Measurements from ENCODE around the gene NR5A1. TPM values are rescaled to one million over a fixed set of nuclear protein-coding genes. Genes with fewer than 3 reads are reported as not detected.

Gene NR5A1
- total RNA-seq, 6 experiments from 2014 or later: not detected

DNA sequence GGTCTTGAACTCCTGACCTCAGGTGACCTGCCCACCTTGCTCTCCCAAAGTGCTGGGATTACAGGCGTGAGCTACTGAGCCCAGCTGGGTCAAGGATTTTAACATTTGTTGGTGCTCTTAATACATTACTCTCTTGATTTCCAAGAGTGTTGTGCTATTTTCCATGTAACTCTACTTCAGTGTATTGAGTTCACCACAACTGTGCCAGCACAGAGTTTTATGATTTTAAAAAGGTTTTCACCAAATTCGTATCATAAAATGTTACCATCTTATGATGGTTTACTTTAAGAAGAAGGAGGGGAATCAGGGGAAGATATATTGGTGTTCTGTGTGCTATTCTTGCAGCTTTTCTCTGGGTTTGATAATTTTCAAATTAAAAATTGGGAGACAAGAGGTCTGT lies 63.6 kb downstream of the NR5A1 start:
- TF ChIP-seq, protein P1, sequence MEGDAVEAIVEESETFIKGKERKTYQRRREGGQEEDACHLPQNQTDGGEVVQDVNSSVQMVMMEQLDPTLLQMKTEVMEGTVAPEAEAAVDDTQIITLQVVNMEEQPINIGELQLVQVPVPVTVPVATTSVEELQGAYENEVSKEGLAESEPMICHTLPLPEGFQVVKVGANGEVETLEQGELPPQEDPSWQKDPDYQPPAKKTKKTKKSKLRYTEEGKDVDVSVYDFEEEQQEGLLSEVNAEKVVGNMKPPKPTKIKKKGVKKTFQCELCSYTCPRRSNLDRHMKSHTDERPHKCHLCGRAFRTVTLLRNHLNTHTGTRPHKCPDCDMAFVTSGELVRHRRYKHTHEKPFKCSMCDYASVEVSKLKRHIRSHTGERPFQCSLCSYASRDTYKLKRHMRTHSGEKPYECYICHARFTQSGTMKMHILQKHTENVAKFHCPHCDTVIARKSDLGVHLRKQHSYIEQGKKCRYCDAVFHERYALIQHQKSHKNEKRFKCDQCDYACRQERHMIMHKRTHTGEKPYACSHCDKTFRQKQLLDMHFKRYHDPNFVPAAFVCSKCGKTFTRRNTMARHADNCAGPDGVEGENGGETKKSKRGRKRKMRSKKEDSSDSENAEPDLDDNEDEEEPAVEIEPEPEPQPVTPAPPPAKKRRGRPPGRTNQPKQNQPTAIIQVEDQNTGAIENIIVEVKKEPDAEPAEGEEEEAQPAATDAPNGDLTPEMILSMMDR (IDR thresholded peaks at IDR 0.05): no peak
- peaks cover 30% of the 10 kb centered on the region for H3K27me3 Mint-ChIP-seq (ENCODE audit: insufficient read depth)
- no peaks in the 10 kb centered on the region; the same call in 1 of the 2 replicates for H3K36me3 Mint-ChIP-seq (ENCODE audit: low read depth)
- no peak overlapping the region for H3K4me3 Mint-ChIP-seq
- H3K9me3 Mint-ChIP-seq: peaks cover 7% of the 10 kb centered on the region
- DNase-seq: no peak
- no peak overlapping the region for H3K27ac Mint-ChIP-seq
- no peaks in the 10 kb centered on the region for H3K4me1 Mint-ChIP-seq (ENCODE audit: low read depth)

DNA sequence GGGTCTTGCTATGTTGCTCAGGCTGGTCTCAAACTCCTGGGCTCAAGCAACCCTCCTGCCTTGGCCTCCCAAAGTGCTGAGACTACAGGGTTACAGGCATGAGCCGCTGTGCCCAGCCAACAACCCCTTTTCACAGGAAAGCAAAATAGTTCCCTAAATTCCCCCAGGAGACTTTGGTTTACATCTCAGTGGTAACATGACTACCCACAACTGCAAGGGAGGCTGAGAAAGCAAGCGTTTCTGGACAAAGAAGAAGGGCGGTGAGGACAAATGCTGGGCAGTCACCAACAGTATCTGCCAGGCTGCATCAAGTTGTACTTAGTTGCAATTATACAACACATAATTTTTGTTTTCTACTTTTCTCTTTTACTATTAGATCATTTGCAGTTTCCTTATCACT lies 64.4 kb downstream of the NR5A1 start:
- TF ChIP-seq, protein P1 (IDR thresholded peaks at IDR 0.05): no peak
- no peak overlapping the region for H3K27ac Mint-ChIP-seq
- peaks cover 7% of the 10 kb centered on the region for H3K9me3 Mint-ChIP-seq
- peaks cover 30% of the 10 kb centered on the region for H3K27me3 Mint-ChIP-seq (ENCODE audit: insufficient read depth)
- no peak for DNase-seq
- no peaks in the 10 kb centered on the region; the same call in 1 of the 2 replicates for H3K36me3 Mint-ChIP-seq (ENCODE audit: low read depth)
- H3K4me3 Mint-ChIP-seq: no peak overlapping the region
- H3K4me1 Mint-ChIP-seq (ENCODE audit: low read depth): no peaks in the 10 kb centered on the region

DNA sequence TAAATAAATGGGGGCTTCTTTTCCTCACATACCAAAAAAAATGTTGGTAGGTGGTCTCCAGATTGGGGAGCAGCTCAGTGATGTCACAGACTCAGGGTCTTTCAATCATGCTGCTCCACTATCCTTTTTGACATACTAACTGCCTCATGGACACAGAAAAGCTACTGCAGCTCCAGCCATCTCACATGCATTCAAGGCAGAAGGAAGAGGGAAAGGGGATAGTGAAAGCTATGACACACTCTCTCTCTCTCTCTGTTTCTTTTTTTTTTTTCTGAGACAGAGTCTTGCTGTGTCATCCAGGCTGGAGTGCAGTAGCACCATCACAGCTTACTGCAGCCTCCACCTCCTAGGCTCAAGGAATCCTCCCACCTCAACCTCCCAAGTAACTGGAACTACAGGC lies 64.8 kb downstream of the NR5A1 start:
- no peak overlapping the region for H3K4me3 Mint-ChIP-seq
- peaks cover 7% of the 10 kb centered on the region for H3K9me3 Mint-ChIP-seq

DNA sequence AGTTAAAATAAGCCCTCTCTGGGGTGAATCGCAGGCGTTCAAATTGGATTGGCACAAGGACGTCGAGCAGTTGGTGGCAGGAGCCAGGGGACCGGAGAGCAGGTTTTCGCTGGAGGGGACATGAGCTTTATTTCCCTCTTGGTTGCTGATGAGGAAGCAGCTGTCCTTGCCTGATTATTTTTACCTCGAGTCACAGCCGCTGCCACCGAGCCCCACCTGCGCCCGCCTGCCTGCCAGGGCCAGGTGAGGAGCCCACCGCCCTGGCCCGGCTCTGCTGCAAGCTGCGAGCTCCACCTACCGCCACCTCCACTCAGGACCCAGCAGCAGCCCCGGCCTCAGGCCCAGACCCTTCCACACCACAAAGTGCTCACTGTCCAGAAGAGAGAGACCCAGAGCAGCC lies 65.9 kb downstream of the NR5A1 start:
- DNase-seq: no peak
- peaks cover 24% of the 10 kb centered on the region for H3K27me3 Mint-ChIP-seq (ENCODE audit: insufficient read depth)
- H3K4me3 Mint-ChIP-seq: no peak overlapping the region
- TF ChIP-seq, protein P1 (IDR thresholded peaks at IDR 0.05): no peak
- H3K27ac Mint-ChIP-seq: no peak overlapping the region
- no peaks in the 10 kb centered on the region; the same call in 1 of the 2 replicates for H3K36me3 Mint-ChIP-seq (ENCODE audit: low read depth)
- no peaks in the 10 kb centered on the region for H3K4me1 Mint-ChIP-seq (ENCODE audit: low read depth)
- peaks cover 7% of the 10 kb centered on the region for H3K9me3 Mint-ChIP-seq

More for the DNA sequence above, 64.8 kb downstream of the NR5A1 start:
- H3K36me3 Mint-ChIP-seq (ENCODE audit: low read depth): no peaks in the 10 kb centered on the region; the same call in 1 of the 2 replicates
- peaks cover 28% of the 10 kb centered on the region for H3K27me3 Mint-ChIP-seq (ENCODE audit: insufficient read depth)
- no peaks in the 10 kb centered on the region for H3K4me1 Mint-ChIP-seq (ENCODE audit: low read depth)
- TF ChIP-seq, protein P1 (IDR thresholded peaks at IDR 0.05): no peak
- no peak for DNase-seq
- H3K27ac Mint-ChIP-seq: no peak overlapping the region

DNA sequence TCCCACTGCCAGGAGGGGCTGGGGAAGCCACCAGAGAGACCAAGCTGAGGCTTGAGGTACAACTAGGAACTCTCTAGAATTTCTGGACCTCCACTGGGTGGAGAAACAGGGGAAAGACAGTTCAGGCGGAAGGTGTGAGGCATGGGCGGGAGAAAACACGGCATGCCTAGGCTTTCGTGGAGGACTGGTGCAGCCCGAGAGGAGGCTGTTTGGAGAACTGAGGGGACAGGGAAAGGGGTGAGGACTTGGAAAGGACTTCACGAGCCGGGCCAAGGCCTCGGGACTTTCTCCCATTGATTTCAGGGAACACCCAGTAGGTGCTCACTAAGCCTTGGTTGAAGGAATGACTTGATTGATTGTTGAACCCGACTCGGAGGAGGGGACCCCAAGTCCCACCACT lies 66.4 kb downstream of the NR5A1 start:
- peaks cover 24% of the 10 kb centered on the region for H3K27me3 Mint-ChIP-seq (ENCODE audit: insufficient read depth)
- H3K4me3 Mint-ChIP-seq: no peak overlapping the region
- H3K36me3 Mint-ChIP-seq (ENCODE audit: low read depth): no peaks in the 10 kb centered on the region; the same call in 1 of the 2 replicates
- no peaks in the 10 kb centered on the region for H3K4me1 Mint-ChIP-seq (ENCODE audit: low read depth)
- H3K27ac Mint-ChIP-seq: no peak overlapping the region
- no peak for DNase-seq
- TF ChIP-seq, protein P1 (IDR thresholded peaks at IDR 0.05): no peak
- H3K9me3 Mint-ChIP-seq: peaks cover 7% of the 10 kb centered on the region

Data from HFFc6 (cell line).